H1 (cell line): Measurements from ENCODE around the gene TMEM44. TPM values are rescaled to one million over a fixed set of nuclear protein-coding genes. Genes with fewer than 3 reads are reported as not detected.

Experiments
- CTCF ChIA-PET: fragments of 300-600 bp; sonication (Branson Sonifier 250); formaldehyde crosslinking; loops from one replicate; lab custom pipeline; 2021; ENCODE audit not compliant: partially characterized antibody; lab: Charles Lee
- POLR2A ChIA-PET: fragments of 300-600 bp; sonication (Branson Sonifier 250); formaldehyde crosslinking; loops from one replicate; lab custom pipeline; 2021; ENCODE audit warnings: inconsistent platforms; ENCODE audit not compliant: partially characterized antibody; lab: Charles Lee
- DNase-seq, 2 experiments: peaks; one replicate each; pipeline versions ENCODE4 v3.0.0 to v3.0.0-alpha.2; 2010 to 2022; ENCODE audit warnings: low spot score in 2 of 2, low read depth in 1 of 2, mixed read lengths in 1 of 2
- FAIRE-seq: peaks from 2 replicates; lab custom pipeline; 2011; peaks lifted over from hg19 to GRCh38; lab: Jason Lieb, UNC
- H2AFZ ChIP-seq: 2 replicates; pipeline ENCODE4 v1.8.1; 2012; ENCODE audit warnings: low read length, inconsistent platforms
- H2AK5ac ChIP-seq: 2 replicates; pipeline ENCODE4 v1.6.1; 2013; ENCODE audit warnings: low read depth, low read length
- H2BK120ac ChIP-seq: replicated peaks from 2 replicates; pipeline ENCODE3; 2013; ENCODE audit warnings: low read depth, low read length, inconsistent platforms
- H2BK12ac ChIP-seq: 2 replicates; pipeline ENCODE4 v1.6.1; 2013; ENCODE audit warnings: low read depth, low read length
- H2BK15ac ChIP-seq: 2 replicates; pipeline ENCODE4 v1.6.1; 2013; ENCODE audit warnings: low read length
- H2BK20ac ChIP-seq: 2 replicates; pipeline ENCODE4 v1.6.1; 2013; ENCODE audit warnings: low read length
- H2BK5ac ChIP-seq: 2 replicates; pipeline ENCODE4 v1.6.1; 2013; ENCODE audit warnings: low read depth, low read length
- H3K14ac ChIP-seq: 2 replicates; pipeline ENCODE4 v1.6.1; 2013; ENCODE audit warnings: inconsistent platforms; ENCODE audit not compliant: insufficient read length
- H3K18ac ChIP-seq: 2 replicates; pipeline ENCODE4 v1.6.1; 2013; ENCODE audit warnings: low read length; ENCODE audit errors: extremely low read depth
- H3K23ac ChIP-seq: 2 replicates; pipeline ENCODE4 v1.6.1; 2013; ENCODE audit warnings: inconsistent platforms; ENCODE audit not compliant: insufficient read length
- H3K23me2 ChIP-seq: 2 replicates; pipeline ENCODE4 v1.6.1; 2013; ENCODE audit warnings: low read depth, low read length
- H3K27ac ChIP-seq: 2 replicates; pipeline ENCODE4 v1.6.1; 2011; ENCODE audit warnings: low read depth, low read length, inconsistent platforms
- H3K27me3 ChIP-seq, 4 experiments: replicated peaks in 1 of 4; 1 replicate in 1 of 4; 2 replicates in 3 of 4; pipeline versions ENCODE4 v1.6.1 to v1.8.1; 2011 to 2013; ENCODE audit warnings: low read length in 3 of 4, mild to moderate bottlenecking in 3 of 4, inconsistent platforms in 2 of 4, mixed read lengths in 2 of 4, moderate library complexity in 1 of 4; ENCODE audit not compliant: control insufficient read depth in 3 of 4, insufficient read depth in 3 of 4; ENCODE audit errors: extremely low read depth in 1 of 4
- H3K36me3 ChIP-seq, 4 experiments: 2 replicates each; pipeline versions ENCODE4 v1.6.1 to v1.8.1; 2011 to 2013; ENCODE audit warnings: mild to moderate bottlenecking in 4 of 4, low read length in 3 of 4, moderate library complexity in 2 of 4, control low read depth in 1 of 4, inconsistent platforms in 1 of 4; ENCODE audit not compliant: insufficient read depth in 4 of 4, control insufficient read depth in 2 of 4
- H3K4ac ChIP-seq: replicated peaks from 2 replicates; pipeline ENCODE3; 2013; ENCODE audit warnings: low read length, low read depth, mixed read lengths, inconsistent platforms; ENCODE audit not compliant: insufficient read length
- H3K4me1 ChIP-seq, 4 experiments: replicated peaks in 1 of 4; 1 replicate in 1 of 4; 2 replicates in 3 of 4; pipeline versions ENCODE4 v1.6.1 to v1.8.1; 2011 to 2013; ENCODE audit warnings: low read length in 3 of 4, inconsistent platforms in 2 of 4, mixed read lengths in 1 of 4; ENCODE audit not compliant: insufficient read depth in 4 of 4, control insufficient read depth in 3 of 4
- H3K4me2 ChIP-seq, 2 experiments: 2 replicates each; pipeline versions ENCODE4 v1.6.1 to v1.8.1; 2011 to 2013; ENCODE audit warnings: low read depth in 2 of 2, low read length in 2 of 2, control low read depth in 1 of 2, inconsistent platforms in 1 of 2, mild to moderate bottlenecking in 1 of 2; ENCODE audit not compliant: insufficient read depth in 1 of 2
- H3K4me3 ChIP-seq, 4 experiments: fragments of 200-600, 300-600 bp in 1 of 4; sonication (generic), shearing (Covaris generic), sonication (Bioruptor Twin) in 1 of 4; 2 replicates each; pipeline versions ENCODE4 v1.5.1 to v1.8.1; 2011 to 2016; ENCODE audit warnings: low read length in 4 of 4, low read depth in 3 of 4, control low read depth in 2 of 4, inconsistent platforms in 2 of 4, mild to moderate bottlenecking in 2 of 4, mixed read lengths in 1 of 4, moderate library complexity in 1 of 4; ENCODE audit not compliant: insufficient read depth in 2 of 4; ENCODE audit errors: extremely low read depth in 1 of 4
- H3K56ac ChIP-seq: replicated peaks from 2 replicates; pipeline ENCODE3; 2013; ENCODE audit warnings: low read depth, mild to moderate bottlenecking, mixed read lengths, low read length, inconsistent platforms; ENCODE audit not compliant: insufficient read length
- H3K79me1 ChIP-seq: 2 replicates; pipeline ENCODE4 v1.6.1; 2013; ENCODE audit warnings: low read depth, low read length, control low read depth
- H3K79me2 ChIP-seq, 2 experiments: 2 replicates each; pipeline versions ENCODE4 v1.6.1 to v1.8.1; 2012 to 2013; ENCODE audit warnings: low read length in 2 of 2, mild to moderate bottlenecking in 2 of 2, inconsistent platforms in 1 of 2; ENCODE audit not compliant: insufficient read depth in 2 of 2, control insufficient read depth in 1 of 2
- H3K9ac ChIP-seq, 4 experiments: replicated peaks in 1 of 4; 1 replicate in 1 of 4; 2 replicates in 3 of 4; pipeline versions ENCODE4 v1.6.1 to v1.8.1; 2011 to 2013; ENCODE audit warnings: low read depth in 3 of 4, low read length in 3 of 4, control low read depth in 2 of 4, mild to moderate bottlenecking in 2 of 4, moderate library complexity in 2 of 4, inconsistent platforms in 1 of 4; ENCODE audit errors: extremely low read depth in 1 of 4
- H3K9me3 ChIP-seq, 2 experiments: 2 replicates each; pipeline versions ENCODE4 v1.6.1 to v1.8.1; 2012 to 2013; ENCODE audit warnings: mild to moderate bottlenecking in 2 of 2, moderate library complexity in 2 of 2, control low read depth in 1 of 2, inconsistent platforms in 1 of 2, low read depth in 1 of 2, low read length in 1 of 2, mixed read lengths in 1 of 2; ENCODE audit not compliant: insufficient read depth in 2 of 2
- H4K20me1 ChIP-seq, 2 experiments: replicated peaks in 1 of 2; 2 replicates each; pipeline versions ENCODE3 to v1.8.1; 2011 to 2013; ENCODE audit warnings: inconsistent platforms in 2 of 2, low read length in 2 of 2, mild to moderate bottlenecking in 1 of 2; ENCODE audit not compliant: insufficient read depth in 2 of 2, control insufficient read depth in 1 of 2
- H4K5ac ChIP-seq: 2 replicates; pipeline ENCODE4 v1.6.1; 2013; ENCODE audit warnings: low read length, low read depth, mixed read lengths, inconsistent platforms; ENCODE audit not compliant: insufficient read length
- H4K8ac ChIP-seq: 2 replicates; pipeline ENCODE4 v1.8.0; 2013; ENCODE audit warnings: mild to moderate bottlenecking, moderate library complexity, low read length, inconsistent platforms; ENCODE audit not compliant: insufficient read depth; ENCODE audit errors: extremely low read depth
- H4K91ac ChIP-seq: replicated peaks from 2 replicates; pipeline ENCODE3; 2013; ENCODE audit warnings: low read length, mixed read lengths, inconsistent platforms; ENCODE audit not compliant: insufficient read length
- ATF3 ChIP-seq: IDR thresholded peaks from 2 replicates; pipeline ENCODE4 v1.6.1; 2011; ENCODE audit warnings: low read depth, mild to moderate bottlenecking, low read length; ENCODE audit not compliant: insufficient read depth
- BACH1 ChIP-seq: IDR thresholded peaks from 2 replicates; pipeline ENCODE4 v1.6.1; 2012; ENCODE audit warnings: low read length, improper control_type of control experiment
- JUND ChIP-seq: IDR thresholded peaks from 2 replicates; pipeline ENCODE4 v1.6.1; 2011; ENCODE audit warnings: mild to moderate bottlenecking, improper control_type of control experiment, low read length
- KDM5A ChIP-seq: fragments of 200-600 bp; IDR thresholded peaks from 2 replicates; pipeline ENCODE4 v1.7.1; 2012; ENCODE audit warnings: mild to moderate bottlenecking, low read length, inconsistent platforms, mixed read lengths
- PHF8 ChIP-seq: fragments of 200-600 bp; sonication (generic); conservative IDR thresholded peaks from 2 replicates; pipeline ENCODE4 v1.7.1; 2012; ENCODE audit warnings: low read depth, mild to moderate bottlenecking, inconsistent platforms, low read length, moderate library complexity
- RNF2 ChIP-seq: fragments of 200-900, 300-1000 bp; sonication (generic); IDR thresholded peaks from 2 replicates; pipeline ENCODE4 v1.7.1; 2016; ENCODE audit warnings: borderline replicate concordance, low read depth, mild to moderate bottlenecking, antibody characterized with exemption, low read length; ENCODE audit not compliant: poor library complexity, severe bottlenecking; ENCODE audit errors: missing control alignments
- SIRT6 ChIP-seq: IDR thresholded peaks from one replicate; pipeline ENCODE4 v1.7.1; 2012; ENCODE audit warnings: low read length, inconsistent platforms
- WGBS, 2 experiments: shearing (Covaris generic) in 1 of 2; methylation state at CpG; one replicate each; pipeline versions ENCODE4 v1.1.6 to v1.1.7; 2013 to 2015; ENCODE audit warnings: low lambda C conversion rate in 2 of 2, mixed read lengths in 2 of 2, inconsistent platforms in 1 of 2, low coverage in 1 of 2, missing lambda C conversion rate in 1 of 2; ENCODE audit not compliant: insufficient replicate concordance in 2 of 2, insufficient coverage in 1 of 2, insufficient read length in 1 of 2; ENCODE audit errors: extremely low coverage in 1 of 2, missing lambda C conversion rate in 1 of 2; 5-methylcytosine and 5-hydroxymethylcytosine counted together
- polyA plus RNA-seq, 7 experiments: library from polyadenylated mRNA; depleted of rRNA in 3 of 7; stranded (reverse) in 5 of 7; unstranded in 2 of 7; fragments of >200 nt in 5 of 7; fragments of 200-250 nt in 2 of 7; gene quantifications; 1 replicate in 5 of 7; 2 replicates in 1 of 7; 4 replicates in 1 of 7; pipeline versions ENCODE4 v1.2.1 to v1.2.3, GENCODE V29; 2011 to 2013; ENCODE audit warnings: missing spikeins in 2 of 7, mixed read lengths in 2 of 7
- total RNA-seq: library from RNA; stranded (reverse); fragmentation: NEBNext Ultra II Directional; extraction: Animal tissue kit (Norgen Biotek cat#: 25700); gene quantifications from 2 replicates; pipeline ENCODE4 v1.2.1, GENCODE V29; 2021

Gene TMEM44
- total and polyA plus RNA-seq, 2 of the 8 experiments (the other 6 are each of a cell fraction or from before 2014, with no cell fraction given) = 14.0 to 16.7 TPM

GRCh38 chr3:194559530-194559929 lies 73.7 kb downstream of the TMEM44 start:
- Histone ChIP-seq H3K23ac (no peak overlapping the region), H2BK120ac (no peak overlapping the region), H3K27ac (no peak overlapping the region), H2BK12ac (no peak overlapping the region), H2AK5ac (no peak overlapping the region), H2BK20ac (no peak overlapping the region), H2BK5ac (no peak overlapping the region), H3K79me2 (no peaks in the 10 kb centered on the region), H3K27me3 (peaks cover 0 to 3% (median 0%) of the 10 kb centered on the region in 4 experiments; a peak in 1 of 7 replicates), H3K4me2 (no peak overlapping the region), H4K8ac (no peak overlapping the region), H2BK15ac (no peak overlapping the region), H4K20me1 (no peaks in the 10 kb centered on the region), H3K36me3 (no peaks in the 10 kb centered on the region), H3K18ac (no peak overlapping the region), H3K23me2 (no peaks in the 10 kb centered on the region), H3K9me3 (no peaks in the 10 kb centered on the region), H4K91ac (no peak overlapping the region), H3K14ac (no peak overlapping the region), H2AFZ (no peak overlapping the region), H3K9ac (no peak overlapping the region), H3K4me3 (no peak overlapping the region), H3K56ac (no peak overlapping the region), H4K5ac (no peak overlapping the region), H3K4ac (no peak overlapping the region)
- WGBS, 2 experiments = 87% methylated on average over 5 of the region's 5 CpGs; no CpG with 5 or more reads in 1 of the 2 experiments
- ChIA-PET POLR2A (interaction anchor here (1.0 kb wide), 1 partner anchor 74 kb away, joined by 3 read pairs; no protein-coding TSS in a partner anchor), CTCF (interaction anchor here (1.5 kb wide), 1 partner anchor 9 kb away, joined by 3 read pairs; no protein-coding TSS in a partner anchor)
- DNase-seq (no peak), FAIRE-seq (no peak)
- TF ChIP-seq PHF8 (no peak), RNF2 (no peak), KDM5A (no peak), SIRT6 (no peak), BACH1 (no peak), JUND (no peak), ATF3 (no peak)
- TF ChIP-seq, all 59 proteins: peak for 0
- no peaks in the 10 kb centered on the region for H3K79me1 ChIP-seq
- H3K4me1 ChIP-seq = peaks cover 0 to 8% (median 2%) of the 10 kb centered on the region in 4 experiments; a peak in 3 of 7 replicates
